Measurements from ENCODE around the gene PKD2L1. TPM values are rescaled to one million over a fixed set of nuclear protein-coding genes. Genes with fewer than 3 reads are reported as not detected.
A peak's percentile ranks its signal among the peaks of the same experiment; 100 is the strongest.

Gene PKD2L1
- total and polyA plus RNA-seq, 9 of the 15 experiments (the other 6 are each of a cell fraction or from before 2014, with no cell fraction given) = not detected

GRCh38 chr10:100356067-100357017 lies 26.3 kb upstream of the PKD2L1 start:
- H3K27ac ChIP-seq (ENCODE audit: extremely low read depth, low read depth, low read length) = no peak overlapping the region
- WGBS (ENCODE audit: insufficient coverage, low coverage, missing lambda C conversion rate) = 84% methylated on average over 11 of the region's 14 CpGs
- TF ChIP-seq SRSF1 (IDR thresholded peaks at IDR 0.05; ENCODE audit: low read depth, low read length) = no peak
- no peak for TF ChIP-seq HBP1 (CRISPR knock-in tag; IDR thresholded peaks at IDR 0.05)
- no peak for TF ChIP-seq MCM3 (IDR thresholded peaks at IDR 0.05)
- TF ChIP-seq SMAD1 (IDR thresholded peaks at IDR 0.05; ENCODE audit: low read depth, low read length, partially characterized antibody) = no peak
- no peak for TF ChIP-seq ASH1L (IDR thresholded peaks at IDR 0.05; ENCODE audit: borderline replicate concordance, low read depth, partially characterized antibody)
- no peak for TF ChIP-seq BDP1 (IDR thresholded peaks at IDR 0.05; ENCODE audit: insufficient read depth, insufficient read length)
- TF ChIP-seq ZNF511 (CRISPR knock-in tag; IDR thresholded peaks at IDR 0.05) = no peak
- no peak for TF ChIP-seq HOMEZ (CRISPR knock-in tag; IDR thresholded peaks at IDR 0.05)
- no peak for TF ChIP-seq KHSRP (IDR thresholded peaks at IDR 0.05)
- no peak for TF ChIP-seq FOXO4 (CRISPR knock-in tag; IDR thresholded peaks at IDR 0.05)
- TF ChIP-seq ZNF354B (CRISPR knock-in tag; IDR thresholded peaks at IDR 0.05) = no peak
- TF ChIP-seq TSHZ1 (CRISPR knock-in tag; IDR thresholded peaks at IDR 0.05) = no peak
- TF ChIP-seq PHTF2 (CRISPR knock-in tag; IDR thresholded peaks at IDR 0.05) = no peak

More at GRCh38 chr10:100356067-100357017, 26.3 kb upstream of the PKD2L1 start:
- Histone ChIP-seq H3K4me2 (ENCODE audit: insufficient read depth, low read length) (peak overlapping the region; percentile 41; the same call in 1 of the 2 replicates), H4K20me1 (replicated peaks; ENCODE audit: control insufficient read depth, insufficient read depth, low read length) (peaks cover 29% of the 10 kb centered on the region), H2AFZ (ENCODE audit: low read depth, low read length) (no peak overlapping the region), H3K4me1 (replicated peaks in 1 of 2; ENCODE audit: control insufficient read depth in 2 of 2, insufficient read depth in 2 of 2, low read length in 2 of 2) (peaks cover 17 to 39% of the 10 kb centered on the region in 2 experiments), H3K9me1 (ENCODE audit: control insufficient read depth, insufficient read depth, low read length) (peaks cover 4% of the 10 kb centered on the region), H3K79me2 (ENCODE audit: control insufficient read depth, insufficient read depth, low read length) (peaks cover 69% of the 10 kb centered on the region), H3K9me3 (replicated peaks; ENCODE audit: control insufficient read depth, insufficient read depth, low read depth, low read length) (no peaks in the 10 kb centered on the region), H3K27me3 (ENCODE audit: control insufficient read depth in 2 of 2, insufficient read depth in 2 of 2, low read length in 2 of 2) (no peaks in the 10 kb centered on the region), H3K36me3 (ENCODE audit: control insufficient read depth, insufficient read depth, low read length) (peaks cover 92% of the 10 kb centered on the region), H3K9ac (ENCODE audit: insufficient read depth in 1 of 2, low read depth in 2 of 2, low read length in 2 of 2) (no peak overlapping the region), H3K4me3 (no peak overlapping the region)
- ChIA-PET CTCF (ENCODE audit: low intra/inter-chr PET ratio) (no interaction called here), POLR2A (no interaction called here)
- intact Hi-C loops (cut with micrococcal nuclease) = no loop called here
- in situ Hi-C loops (cut with MboI) = no loop called here
- DNase-seq (ENCODE audit: extremely low read depth in 1 of 4, low spot score in 3 of 4) (no peak), FAIRE-seq (no peak), ATAC-seq (no peak)
- BruUV-seq (replicated peaks) = no TSS peak
